ENCODE results near the gene C1QTNF8.

DNA sequence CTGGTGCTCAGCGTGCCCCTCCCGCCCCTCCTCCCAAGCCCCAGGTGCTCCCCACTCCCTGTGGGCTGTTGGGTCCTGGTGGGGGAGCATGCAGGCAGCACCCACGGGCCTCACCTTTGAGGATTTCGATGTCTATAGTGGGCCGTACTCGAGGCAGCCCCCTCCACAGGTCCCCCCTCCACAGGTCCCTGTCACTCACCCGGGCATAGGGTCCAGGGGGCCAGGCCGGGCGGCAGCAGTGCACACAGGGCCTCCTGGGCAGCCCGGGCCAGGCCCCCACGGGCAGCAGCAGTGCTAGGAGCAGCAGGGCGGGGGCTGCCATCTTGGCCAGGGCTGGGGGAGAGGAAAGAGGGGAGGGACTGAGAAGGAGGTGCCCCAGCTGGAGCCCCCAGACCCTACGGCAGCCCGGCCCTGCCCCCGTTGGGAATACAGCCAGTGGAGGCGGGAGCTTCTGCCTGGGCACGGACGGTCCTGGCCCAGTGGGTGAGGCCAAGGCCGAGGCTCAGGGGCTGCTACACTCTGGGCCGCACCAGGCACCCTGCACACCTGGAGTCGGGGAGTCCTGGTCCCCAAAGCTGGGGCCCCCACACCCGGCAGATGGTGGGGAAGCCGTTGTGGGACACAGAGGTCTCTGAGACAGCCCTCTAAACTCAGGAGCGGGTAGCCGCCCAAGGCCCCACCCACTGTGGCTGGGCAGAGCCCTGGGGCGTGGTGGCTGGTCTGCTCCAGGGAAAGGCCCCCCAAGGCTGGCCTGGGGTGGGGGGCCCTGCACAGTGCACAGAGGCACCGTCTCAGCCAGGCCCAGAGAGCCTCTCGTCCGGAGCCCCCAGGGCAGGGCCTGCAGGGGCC is 1.2 kb downstream of the C1QTNF8 start:
- TF ChIP-seq, protein P1, sequence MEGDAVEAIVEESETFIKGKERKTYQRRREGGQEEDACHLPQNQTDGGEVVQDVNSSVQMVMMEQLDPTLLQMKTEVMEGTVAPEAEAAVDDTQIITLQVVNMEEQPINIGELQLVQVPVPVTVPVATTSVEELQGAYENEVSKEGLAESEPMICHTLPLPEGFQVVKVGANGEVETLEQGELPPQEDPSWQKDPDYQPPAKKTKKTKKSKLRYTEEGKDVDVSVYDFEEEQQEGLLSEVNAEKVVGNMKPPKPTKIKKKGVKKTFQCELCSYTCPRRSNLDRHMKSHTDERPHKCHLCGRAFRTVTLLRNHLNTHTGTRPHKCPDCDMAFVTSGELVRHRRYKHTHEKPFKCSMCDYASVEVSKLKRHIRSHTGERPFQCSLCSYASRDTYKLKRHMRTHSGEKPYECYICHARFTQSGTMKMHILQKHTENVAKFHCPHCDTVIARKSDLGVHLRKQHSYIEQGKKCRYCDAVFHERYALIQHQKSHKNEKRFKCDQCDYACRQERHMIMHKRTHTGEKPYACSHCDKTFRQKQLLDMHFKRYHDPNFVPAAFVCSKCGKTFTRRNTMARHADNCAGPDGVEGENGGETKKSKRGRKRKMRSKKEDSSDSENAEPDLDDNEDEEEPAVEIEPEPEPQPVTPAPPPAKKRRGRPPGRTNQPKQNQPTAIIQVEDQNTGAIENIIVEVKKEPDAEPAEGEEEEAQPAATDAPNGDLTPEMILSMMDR (IDR thresholded peaks at IDR 0.05; ENCODE audit: low read depth, low read length): no peak
- no peak for TF ChIP-seq EZH2phosphoT487 (IDR thresholded peaks at IDR 0.05; ENCODE audit: low read depth)

Measured in OCI-LY3 (cell line).